PC-3 (cell line): ENCODE results near the gene KMT2E. TPM values are rescaled to one million over a fixed set of nuclear protein-coding genes. Genes with fewer than 3 reads are reported as not detected.
"Not testable (repeated sequence)": the region's sequence is repeated elsewhere in the genome, so short reads cannot be mapped to it uniquely, and the experiment has no call there.

Source experiments
- ATAC-seq: fragments of 200-7000 bp; cut with Tn5 transposase; 2 replicates; pipeline ENCODE4 v1.9.1; 2020; ENCODE audit warnings: mild to moderate bottlenecking, moderate library complexity
- BruUV-seq: library from RNA; stranded (reverse); fragments of 400-500 nt; replicated peaks from 2 replicates; lab custom pipeline; 2021; lab: Mats Ljungman, UMichigan
- CTCF ChIA-PET: fragments of 300-600 bp; sonication (Branson Sonifier 250); formaldehyde crosslinking; loops from one replicate; lab custom pipeline; 2022; ENCODE audit warnings: antibody characterized with exemption; lab: Charles Lee
- POLR2A ChIA-PET: fragments of 300-600 bp; sonication (Branson Sonifier 250); formaldehyde crosslinking; loops from one replicate; lab custom pipeline; 2022; ENCODE audit warnings: antibody characterized with exemption; ENCODE audit not compliant: unreplicated experiment; lab: Charles Lee
- DNase-seq: peaks from one replicate; pipeline ENCODE4 v3.0.0-alpha.2; 2015
- H2AFZ ChIP-seq: fragments of 300-600 bp; sonication (generic); 2 replicates; pipeline ENCODE4 v1.6.0; 2016; ENCODE audit warnings: antibody characterized with exemption, low read length
- H3F3A ChIP-seq: fragments of 300-600 bp; sonication (generic); one replicate; pipeline ENCODE4 v1.6.0; 2017; ENCODE audit warnings: antibody characterized with exemption, low read length, control low read depth, mild to moderate bottlenecking; ENCODE audit not compliant: unreplicated experiment
- H3K27ac ChIP-seq: fragments of 300-600 bp; sonication (generic); 2 replicates; pipeline ENCODE4 v1.5.1; 2016; ENCODE audit warnings: mild to moderate bottlenecking, low read length
- H3K27me3 ChIP-seq: fragments of 300-600 bp; sonication (generic); 2 replicates; pipeline ENCODE4 v1.6.1; 2016; ENCODE audit warnings: low read length, mixed read lengths
- H3K36me3 ChIP-seq: fragments of 300-600 bp; sonication (generic); 2 replicates; pipeline ENCODE4 v1.6.1; 2016; ENCODE audit warnings: low read depth, mixed run types, low read length, mixed read lengths
- H3K4me1 ChIP-seq: fragments of 300-600 bp; sonication (generic); 2 replicates; pipeline ENCODE4 v1.5.1; 2016; ENCODE audit warnings: low read length; ENCODE audit not compliant: insufficient read depth
- H3K4me2 ChIP-seq: fragments of 300-600 bp; sonication (generic); 2 replicates; pipeline ENCODE4 v1.6.0; 2016; ENCODE audit warnings: low read length
- H3K4me3 ChIP-seq: fragments of 300-600 bp; sonication (generic); 2 replicates; pipeline ENCODE4 v1.5.1; 2016; ENCODE audit warnings: mild to moderate bottlenecking, low read length, mixed read lengths
- H3K79me2 ChIP-seq: fragments of 300-600 bp; sonication (generic); 2 replicates; pipeline ENCODE4 v1.6.1; 2017; ENCODE audit warnings: low read length, mixed read lengths
- H3K9ac ChIP-seq: fragments of 300-600 bp; sonication (generic); 2 replicates; pipeline ENCODE4 v1.6.0; 2016; ENCODE audit warnings: mild to moderate bottlenecking, low read length
- H3K9me2 ChIP-seq: fragments of 300-600 bp; sonication (generic); replicated peaks from 2 replicates; pipeline ENCODE4 v1.6.1; 2016; ENCODE audit warnings: mixed run types, low read length, mixed read lengths
- H3K9me3 ChIP-seq: fragments of 300-600 bp; sonication (generic); 2 replicates; pipeline ENCODE4 v1.6.1; 2016; ENCODE audit warnings: low read length, mixed read lengths
- H4K20me1 ChIP-seq: fragments of 300-600 bp; sonication (generic); 2 replicates; pipeline ENCODE4 v1.6.1; 2016; ENCODE audit warnings: low read length, mixed read lengths
- CTCF ChIP-seq: fragments of 300-600 bp; sonication (generic); conservative IDR thresholded peaks from 2 replicates; pipeline ENCODE4 v1.5.1; 2017; ENCODE audit warnings: antibody characterized with exemption, low read depth, mild to moderate bottlenecking, low read length
- EZH2 ChIP-seq: fragments of 300-600 bp; sonication (generic); IDR thresholded peaks from one replicate; pipeline ENCODE4 v1.6.1; 2017; ENCODE audit warnings: antibody characterized with exemption, mild to moderate bottlenecking, low read length; ENCODE audit not compliant: unreplicated experiment
- EZH2phosphoT487 ChIP-seq: fragments of 300-600 bp; sonication (generic); IDR thresholded peaks from 2 replicates; pipeline ENCODE4 v1.6.1; 2018; ENCODE audit warnings: mild to moderate bottlenecking, antibody characterized with exemption, low read length, borderline replicate concordance
- intact Hi-C: fragments of 100-400 bp; cut with micrococcal nuclease; formaldehyde crosslinking; loops from 2 replicates; pipeline ENCODE4 v1.9.0; 2023
- total RNA-seq: library from RNA; depleted of rRNA; stranded (reverse); fragments of >200 nt; gene quantifications from 2 replicates; pipeline ENCODE4 v1.2.3, GENCODE V29; 2014

Gene KMT2E
- total RNA-seq, 1 experiment from 2014 or later = 21.8 TPM

- Histone ChIP-seq H3K79me2 (peaks cover 53% of the 10 kb centered on the region), H3K27me3 (no peaks in the 10 kb centered on the region), H3K4me3 (no peak overlapping the region), H3K9me3 (no peaks in the 10 kb centered on the region), H3K27ac (no peak overlapping the region), H3K9ac (no peak overlapping the region), H2AFZ (no peak overlapping the region), H3K4me2 (no peak overlapping the region), H3K4me1 (peaks cover 13% of the 10 kb centered on the region; the same call in 1 of the 2 replicates), H3F3A (no peaks in the 10 kb centered on the region), H3K36me3 (peaks cover 14% of the 10 kb centered on the region; the same call in 1 of the 2 replicates), H3K9me2 (no peaks in the 10 kb centered on the region), H4K20me1 (peaks cover 12% of the 10 kb centered on the region; the same call in 1 of the 2 replicates)
- BruUV-seq = no TSS peak
- intact Hi-C loops = no loop called here
- ChIA-PET CTCF (no interaction called here), POLR2A (no interaction called here)
- no peak for ATAC-seq
- TF ChIP-seq EZH2phosphoT487 (no peak), CTCF (no peak), EZH2 (no peak)
- no peak for DNase-seq
Measured at GRCh38 chr7:105050493-105050892, 36.5 kb downstream of the KMT2E start.

DNA sequence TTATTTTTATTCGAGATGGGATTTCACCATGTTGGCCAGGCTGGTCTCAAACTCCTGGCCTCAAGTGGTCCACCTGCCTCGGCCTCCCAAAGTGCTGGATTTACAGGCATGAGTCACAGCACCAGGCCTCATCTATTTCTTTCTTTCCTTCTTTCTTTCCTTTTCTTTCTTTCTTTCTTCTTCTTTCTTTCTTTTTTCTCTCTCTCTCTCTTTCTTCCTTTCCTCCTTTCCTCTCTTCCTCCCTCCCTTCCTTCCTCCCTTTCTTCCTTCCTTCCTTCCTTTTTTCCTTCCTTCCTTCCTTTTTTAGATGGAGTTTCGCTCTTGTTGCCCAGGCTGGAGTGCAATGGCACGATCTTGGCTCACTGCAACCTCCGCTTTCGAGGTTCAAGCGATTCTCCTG, 36.9 kb downstream of the KMT2E start:
- H3K9me2 ChIP-seq, CTCF ChIA-PET, H3K9ac ChIP-seq, ATAC-seq, H3K9me3 ChIP-seq, H3K27me3 ChIP-seq, H3F3A ChIP-seq, H3K27ac ChIP-seq, H2AFZ ChIP-seq, POLR2A ChIA-PET, BruUV-seq, H3K4me2 ChIP-seq, DNase-seq, intact Hi-C loops, H4K20me1 ChIP-seq, H3K4me3 ChIP-seq: not testable (repeated sequence)
- peaks cover 12% of the 10 kb centered on the region; the same call in 1 of the 2 replicates for H3K36me3 ChIP-seq
- peaks cover 10% of the 10 kb centered on the region; the same call in 1 of the 2 replicates for H3K4me1 ChIP-seq
- peaks cover 54% of the 10 kb centered on the region for H3K79me2 ChIP-seq

GRCh38 chr7:105055084-105055483, 41.1 kb downstream of the KMT2E start:
- Histone ChIP-seq H3K79me2 (peaks cover 76% of the 10 kb centered on the region), H4K20me1 (no peaks in the 10 kb centered on the region), H3K9ac (no peak overlapping the region), H3K27me3 (no peaks in the 10 kb centered on the region), H3K4me1 (no peaks in the 10 kb centered on the region), H3K9me3 (no peaks in the 10 kb centered on the region), H3K4me2 (no peak overlapping the region), H2AFZ (no peak overlapping the region), H3K9me2 (no peaks in the 10 kb centered on the region), H3K27ac (no peak overlapping the region), H3K36me3 (peaks cover 3% of the 10 kb centered on the region; the same call in 1 of the 2 replicates), H3F3A (no peaks in the 10 kb centered on the region), H3K4me3 (no peak overlapping the region)
- CTCF ChIA-PET = interaction anchor here (1.1 kb wide), 1 partner anchor 17 kb away, joined by 10 read pairs; no protein-coding TSS in a partner anchor
- no peak for DNase-seq
- ATAC-seq = no peak
- TF ChIP-seq CTCF = no peak
- no peak for TF ChIP-seq EZH2phosphoT487
- no peak for TF ChIP-seq EZH2
- POLR2A ChIA-PET = no interaction called here
- intact Hi-C loops = no loop called here
- no TSS peak for BruUV-seq
